HepG2 (cell line): ENCODE data around the gene SLC36A3. TPM values are rescaled to one million over a fixed set of nuclear protein-coding genes. Genes with fewer than 3 reads are reported as not detected.

Experiments
- ATAC-seq: fragments of 200-7000 bp; cut with Tn5 transposase; 3 replicates; pipeline ENCODE4 v1.9.1; 2020; ENCODE audit warnings: mild to moderate bottlenecking, moderate library complexity
- BruUV-seq: library from RNA; stranded (reverse); fragments of 400-500 nt; replicated peaks from 2 replicates; lab custom pipeline; 2021; lab: Mats Ljungman, UMichigan
- CTCF ChIA-PET: fragments of 300-600 bp; formaldehyde crosslinking; extraction: SDS; loops from one replicate; lab custom pipeline; 2021; ENCODE audit warnings: low total read pairs, inconsistent platforms, low intra/inter-chr PET ratio; lab: Yijun Ruan, JAX
- POLR2A ChIA-PET: fragments of 350-600 bp; sonication (Branson Sonifier 250); formaldehyde crosslinking; loops from one replicate; lab custom pipeline; 2020; ENCODE audit warnings: antibody characterized with exemption, inconsistent platforms; lab: Yijun Ruan, JAX
- DNase-seq: peaks from one replicate; pipeline ENCODE4 v3.0.0-alpha.2; 2015; ENCODE audit warnings: low spot score
- FAIRE-seq: peaks from 3 replicates; lab custom pipeline; 2011; peaks lifted over from hg19 to GRCh38; lab: Jason Lieb, UNC
- H2AFZ ChIP-seq: one replicate; pipeline ENCODE4 v1.6.1; 2011; ENCODE audit warnings: low read length, inconsistent platforms
- H3K27ac ChIP-seq: fragments of 300-600 bp; 3 replicates; pipeline ENCODE4 v1.8.0; 2011; ENCODE audit warnings: mixed run types, mild to moderate bottlenecking, mixed read lengths, low read length, inconsistent platforms; ENCODE audit not compliant: insufficient read depth; ENCODE audit errors: extremely low read length
- H3K27me3 ChIP-seq, 2 experiments: fragments of 200-600 bp in 1 of 2; 2 replicates in 1 of 2; 3 replicates in 1 of 2; pipeline versions ENCODE4 v1.6.0 to v1.8.0; 2011; ENCODE audit warnings: low read length in 2 of 2, mild to moderate bottlenecking in 2 of 2, moderate library complexity in 2 of 2, inconsistent platforms in 1 of 2; ENCODE audit not compliant: insufficient read depth in 2 of 2, control insufficient read depth in 1 of 2
- H3K36me3 ChIP-seq, 2 experiments: fragments of 200-600 bp in 1 of 2; replicated peaks in 1 of 2; 2 replicates in 1 of 2; 3 replicates in 1 of 2; pipeline versions ENCODE4 v1.5.1 to v1.8.0; 2011; ENCODE audit warnings: low read length in 2 of 2, inconsistent platforms in 1 of 2; ENCODE audit not compliant: insufficient read depth in 2 of 2, control insufficient read depth in 1 of 2
- H3K4me1 ChIP-seq: 2 replicates; pipeline ENCODE4 v1.5.1; 2012; ENCODE audit warnings: low read length, inconsistent platforms; ENCODE audit not compliant: insufficient read depth
- H3K4me2 ChIP-seq: 2 replicates; pipeline ENCODE4 v1.6.0; 2011; ENCODE audit warnings: low read depth, low read length, inconsistent platforms
- H3K4me3 ChIP-seq, 3 experiments: fragments of 200-600 bp in 1 of 3; sonication (generic), shearing (Covaris generic) in 1 of 3; replicated peaks in 1 of 3; 2 replicates each; pipeline ENCODE4 v1.5.1; 2011 to 2016; ENCODE audit warnings: low read length in 3 of 3, inconsistent platforms in 2 of 3, low read depth in 2 of 3, mild to moderate bottlenecking in 2 of 3, control low read depth in 1 of 3, mixed read lengths in 1 of 3; ENCODE audit not compliant: insufficient read depth in 1 of 3
- H3K79me2 ChIP-seq: one replicate; pipeline ENCODE4 v1.6.1; 2011; ENCODE audit warnings: low read length, inconsistent platforms; ENCODE audit not compliant: insufficient read depth
- H3K9ac ChIP-seq: 2 replicates; pipeline ENCODE4 v1.6.0; 2011; ENCODE audit warnings: mild to moderate bottlenecking, low read depth, low read length, inconsistent platforms; ENCODE audit not compliant: insufficient read depth
- H3K9me3 ChIP-seq: 2 replicates; pipeline ENCODE4 v1.5.1; 2012; ENCODE audit warnings: mild to moderate bottlenecking, low read length
- H4K20me1 ChIP-seq: 2 replicates; pipeline ENCODE4 v1.6.0; 2011; ENCODE audit warnings: inconsistent platforms, mild to moderate bottlenecking, low read length, moderate library complexity; ENCODE audit not compliant: insufficient read depth
- ATF7 ChIP-seq, 2 experiments: fragments of 450-650 bp in 1 of 2; sonication (generic) in 1 of 2; formaldehyde crosslinking in 1 of 2; IDR thresholded peaks; 2 replicates each; pipeline versions ENCODE4 v1.4.0 to v1.6.1; 2016 to 2020; ENCODE audit warnings: antibody characterized with exemption in 1 of 2, mild to moderate bottlenecking in 1 of 2, missing genetic modification reagents in 1 of 2
- CEBPB ChIP-seq: IDR thresholded peaks from 2 replicates; pipeline ENCODE4 v1.6.1; 2011; ENCODE audit warnings: low read depth, low read length, improper control_type of control experiment, borderline replicate concordance
- MED1 ChIP-seq: sonication (generic); formaldehyde crosslinking; IDR thresholded peaks from 2 replicates; pipeline ENCODE4 v1.4.0; 2020; ENCODE audit warnings: missing genetic modification reagents
- ZNF232 ChIP-seq: sonication (generic); formaldehyde crosslinking; IDR thresholded peaks from 2 replicates; pipeline ENCODE4 v1.4.0; 2020; ENCODE audit warnings: missing genetic modification reagents, borderline replicate concordance
- ZNF639 ChIP-seq: conservative IDR thresholded peaks from 2 replicates; pipeline ENCODE4 v1.6.1; 2018; ENCODE audit warnings: missing genetic modification reagents
- WGBS: methylation state at CpG from one replicate; pipeline ENCODE4 v1.1.6; 2017; ENCODE audit warnings: low lambda C conversion rate; 5-methylcytosine and 5-hydroxymethylcytosine counted together
- in situ Hi-C: cut with HindIII; loops from 2 replicates; pipeline ENCODE4 v1.10.0; 2017; ENCODE audit warnings: low pct_unique_long_range_greater_than_20kb; ENCODE audit not compliant: extremely low pct_ligation_motif_present
- intact Hi-C: fragments of 100-400 bp; cut with micrococcal nuclease; formaldehyde crosslinking; loops from one replicate; pipeline ENCODE4 v1.10.0; 2022; ENCODE audit not compliant: unreplicated experiment
- polyA plus RNA-seq, 8 experiments: library from polyadenylated mRNA; depleted of rRNA in 3 of 8; stranded (reverse) in 7 of 8; unstranded in 1 of 8; fragments of >200 nt; fragmentation: Illumina TruSeq in 4 of 8; extraction: Trizol in 4 of 8; gene quantifications; 2 replicates each; pipeline versions ENCODE4 v1.2.1 to v1.2.3, GENCODE V29; 2011 to 2016; ENCODE audit warnings: low read depth in 4 of 8, missing spikeins in 1 of 8, mixed read lengths in 1 of 8; ENCODE audit not compliant: insufficient read depth in 1 of 8
- total RNA-seq, 5 experiments: library from RNA; depleted of rRNA; stranded (reverse); fragments of >200 nt; fragmentation: Illumina TruSeq; extraction: Trizol; gene quantifications; 2 replicates each; pipeline ENCODE4 v1.2.3, GENCODE V29; 2016; ENCODE audit warnings: low read depth in 1 of 5
- TF ChIP-seq, protein P1 (sequence below): sonication (generic); formaldehyde crosslinking; IDR thresholded peaks from 2 replicates; pipeline ENCODE4 v1.5.0; 2020; ENCODE audit warnings: mild to moderate bottlenecking, missing genetic modification reagents
- TF ChIP-seq, protein P2 (sequence below): sonication (generic); formaldehyde crosslinking; IDR thresholded peaks from 2 replicates; pipeline ENCODE4 v1.5.0; 2020; ENCODE audit warnings: missing genetic modification reagents

The SLC36A3 gene
- total and polyA plus RNA-seq, 2 of the 13 experiments (the other 11 are each of a cell fraction or from before 2014, with no cell fraction given), result not detected

GRCh38 chr5:151351671-151352070 lies 48.1 kb upstream of the SLC36A3 start:
- no TSS peak for BruUV-seq
- 5% methylated on average over 1 of the region's 1 CpG for WGBS
- POLR2A ChIA-PET, result no interaction called here

GRCh38 chr5:151348789-151349188 lies 45.2 kb upstream of the SLC36A3 start:
- H3K4me3 ChIP-seq, result no peak overlapping the region
- DNase-seq, result no peak
- H3K27me3 ChIP-seq, result peaks cover 4 to 34% of the 10 kb centered on the region in 2 experiments; a peak in 4 of 5 replicates
- ATAC-seq, result no peak
- BruUV-seq, result no TSS peak
- no peak for FAIRE-seq
- TF ChIP-seq, protein P1, sequence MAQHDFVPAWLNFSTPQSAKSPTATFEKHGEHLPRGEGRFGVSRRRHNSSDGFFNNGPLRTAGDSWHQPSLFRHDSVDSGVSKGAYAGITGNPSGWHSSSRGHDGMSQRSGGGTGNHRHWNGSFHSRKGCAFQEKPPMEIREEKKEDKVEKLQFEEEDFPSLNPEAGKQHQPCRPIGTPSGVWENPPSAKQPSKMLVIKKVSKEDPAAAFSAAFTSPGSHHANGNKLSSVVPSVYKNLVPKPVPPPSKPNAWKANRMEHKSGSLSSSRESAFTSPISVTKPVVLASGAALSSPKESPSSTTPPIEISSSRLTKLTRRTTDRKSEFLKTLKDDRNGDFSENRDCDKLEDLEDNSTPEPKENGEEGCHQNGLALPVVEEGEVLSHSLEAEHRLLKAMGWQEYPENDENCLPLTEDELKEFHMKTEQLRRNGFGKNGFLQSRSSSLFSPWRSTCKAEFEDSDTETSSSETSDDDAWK (CRISPR knock-in tag), result no peak
- TF ChIP-seq MED1 (CRISPR knock-in tag), result no peak
- no peaks in the 10 kb centered on the region for H4K20me1 ChIP-seq
- H3K4me2 ChIP-seq, result no peak overlapping the region
- H3K4me1 ChIP-seq, result no peaks in the 10 kb centered on the region
- H2AFZ ChIP-seq, result no peak overlapping the region
- ChIA-PET POLR2A (no interaction called here), CTCF (no interaction called here)
- intact Hi-C loops, result no loop called here
- no peaks in the 10 kb centered on the region for H3K79me2 ChIP-seq
- H3K36me3 ChIP-seq, result no peaks in the 10 kb centered on the region
- in situ Hi-C loops, result no loop called here
- H3K9me3 ChIP-seq, result no peaks in the 10 kb centered on the region
- H3K27ac ChIP-seq, result no peak overlapping the region
- 6% methylated on average over 6 of the region's 6 CpGs for WGBS
- H3K9ac ChIP-seq, result no peak overlapping the region

More at GRCh38 chr5:151351671-151352070, 48.1 kb upstream of the SLC36A3 start:
- H3K27me3 ChIP-seq, result peaks cover 0 to 13% of the 10 kb centered on the region in 2 experiments; a peak in 1 of 5 replicates
- H4K20me1 ChIP-seq, result no peaks in the 10 kb centered on the region
- no peak overlapping the region for H2AFZ ChIP-seq
- no peak overlapping the region for H3K4me2 ChIP-seq
- H3K79me2 ChIP-seq, result no peaks in the 10 kb centered on the region
- H3K4me1 ChIP-seq, result no peaks in the 10 kb centered on the region
- intact Hi-C loops, result no loop called here
- no peak overlapping the region for H3K9ac ChIP-seq
- no peaks in the 10 kb centered on the region for H3K36me3 ChIP-seq
- FAIRE-seq, result no peak
- no peak overlapping the region for H3K4me3 ChIP-seq
- CTCF ChIA-PET, result no interaction called here
- no peak overlapping the region for H3K27ac ChIP-seq
- no peaks in the 10 kb centered on the region for H3K9me3 ChIP-seq
- no peak for ATAC-seq
- no peak for DNase-seq
- TF ChIP-seq, protein P2, sequence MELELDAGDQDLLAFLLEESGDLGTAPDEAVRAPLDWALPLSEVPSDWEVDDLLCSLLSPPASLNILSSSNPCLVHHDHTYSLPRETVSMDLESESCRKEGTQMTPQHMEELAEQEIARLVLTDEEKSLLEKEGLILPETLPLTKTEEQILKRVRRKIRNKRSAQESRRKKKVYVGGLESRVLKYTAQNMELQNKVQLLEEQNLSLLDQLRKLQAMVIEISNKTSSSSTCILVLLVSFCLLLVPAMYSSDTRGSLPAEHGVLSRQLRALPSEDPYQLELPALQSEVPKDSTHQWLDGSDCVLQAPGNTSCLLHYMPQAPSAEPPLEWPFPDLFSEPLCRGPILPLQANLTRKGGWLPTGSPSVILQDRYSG (CRISPR knock-in tag), result no peak
- TF ChIP-seq CEBPB (peak; percentile 72; the same call in 1 of the 2 replicates), ZNF639 (no peak), ZNF232 (CRISPR knock-in tag) (no peak), ATF7 (IDR thresholded peaks at IDR 0.05) (peak; percentile 58), ATF7 (CRISPR knock-in tag; IDR thresholded peaks at IDR 0.05) (no peak)
- in situ Hi-C loops, result no loop called here
